NT2/D1 (cell line): ENCODE measurements around the gene UPF3B.

Experiments
- DNase-seq: peaks from one replicate; pipeline ENCODE4 v3.0.0-alpha.2; 2011; ENCODE audit warnings: low read depth, low spot score
- H3K27me3 ChIP-seq: 2 replicates; pipeline ENCODE4 v1.6.0; 2011; ENCODE audit warnings: mild to moderate bottlenecking; ENCODE audit not compliant: insufficient read length, insufficient read depth
- H3K36me3 ChIP-seq: 2 replicates; pipeline ENCODE4 v1.6.1; 2011; ENCODE audit warnings: mild to moderate bottlenecking, low read length, mixed read lengths; ENCODE audit not compliant: insufficient read depth, insufficient read length
- H3K4me1 ChIP-seq: 2 replicates; pipeline ENCODE4 v1.5.1; 2011; ENCODE audit not compliant: insufficient read depth, insufficient read length
- H3K4me3 ChIP-seq: 2 replicates; pipeline ENCODE4 v1.5.1; 2011; ENCODE audit warnings: low read depth; ENCODE audit not compliant: insufficient read length
- H3K9ac ChIP-seq: 2 replicates; pipeline ENCODE4 v1.6.0; 2011; ENCODE audit warnings: low read depth; ENCODE audit not compliant: insufficient read length
- H3K9me3 ChIP-seq: 2 replicates; pipeline ENCODE4 v1.5.1; 2011; ENCODE audit warnings: mild to moderate bottlenecking, low read length; ENCODE audit not compliant: insufficient read depth
- SUZ12 ChIP-seq: IDR thresholded peaks from 2 replicates; pipeline ENCODE4 v1.6.1; 2011; ENCODE audit not compliant: insufficient read length, insufficient read depth; ENCODE audit errors: extremely low read depth
- YY1 ChIP-seq: IDR thresholded peaks from 2 replicates; pipeline ENCODE4 v1.6.1; 2011; ENCODE audit not compliant: insufficient read length, insufficient read depth
- ZNF274 ChIP-seq: IDR thresholded peaks from 2 replicates; pipeline ENCODE4 v1.6.1; 2011; ENCODE audit warnings: mild to moderate bottlenecking, low read depth, low read length

The UPF3B gene

DNA sequence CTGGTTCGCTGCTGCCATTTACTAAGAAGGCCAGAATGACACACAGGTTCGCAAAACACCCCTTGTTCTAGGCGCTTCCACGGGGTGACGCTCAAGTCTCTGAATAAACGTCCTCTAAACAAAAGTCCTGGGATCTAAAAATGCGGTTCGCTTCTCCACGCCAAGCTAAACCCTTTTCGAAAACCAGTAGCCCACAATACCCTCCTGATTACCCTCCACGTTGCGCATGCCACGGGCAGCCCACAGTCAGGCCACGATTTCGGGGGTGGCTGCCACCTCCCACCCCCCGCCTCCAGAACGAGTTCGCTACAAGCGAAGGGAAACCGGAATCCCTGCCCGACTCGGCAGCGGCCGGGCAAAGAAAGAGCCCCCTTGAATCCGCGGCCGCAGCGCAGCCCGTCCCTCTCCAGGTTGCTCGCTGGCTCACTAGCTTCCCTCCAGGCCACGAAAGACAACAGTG is 61.8 kb downstream of the UPF3B start:
- no peaks in the 10 kb centered on the region for H3K27me3 ChIP-seq
- TF ChIP-seq YY1 (no peak), ZNF274 (no peak), SUZ12 (no peak)
- peaks cover 50% of the 10 kb centered on the region for H3K36me3 ChIP-seq
- no peaks in the 10 kb centered on the region for H3K4me1 ChIP-seq
- peak overlapping the region; percentile 93 for H3K9ac ChIP-seq
- DNase-seq = no peak
- no peaks in the 10 kb centered on the region for H3K9me3 ChIP-seq
- H3K4me3 ChIP-seq = peak overlapping the region; percentile 76

DNA sequence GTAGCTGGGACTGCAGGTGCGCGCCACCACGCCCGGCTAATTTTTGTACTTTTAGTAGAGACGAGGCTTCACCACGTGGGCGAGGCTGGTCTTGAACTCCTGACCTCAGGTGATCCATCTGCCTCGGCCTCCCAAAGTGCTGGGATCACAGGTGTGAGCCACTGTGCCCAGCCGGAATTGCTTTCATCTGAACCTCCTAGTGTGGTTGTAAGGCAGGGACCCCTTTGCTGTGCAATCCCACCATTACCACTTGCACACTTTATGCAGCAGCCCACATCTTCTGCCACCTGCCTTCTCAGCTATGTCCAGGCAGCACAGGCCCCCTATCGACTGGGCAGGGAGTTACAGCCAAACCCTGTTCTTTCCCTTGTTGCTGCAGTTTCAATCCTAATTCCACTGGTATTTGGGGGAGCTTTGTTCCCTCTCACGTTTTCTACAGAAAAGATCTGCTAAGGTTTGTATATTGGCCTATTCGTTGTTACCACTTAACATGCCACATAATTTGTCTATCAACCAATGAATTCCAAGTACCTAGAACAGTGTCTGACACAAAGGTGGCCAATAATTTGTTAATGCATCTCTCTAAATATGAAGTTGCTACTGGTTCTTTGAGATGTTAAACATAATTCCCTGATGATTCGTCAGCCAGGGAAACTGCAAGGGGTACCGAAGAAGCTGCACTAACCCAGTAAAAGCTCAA is 67.9 kb downstream of the UPF3B start:
- no peaks in the 10 kb centered on the region for H3K27me3 ChIP-seq
- no peak for DNase-seq
- H3K4me1 ChIP-seq = no peaks in the 10 kb centered on the region
- no peak for TF ChIP-seq SUZ12
- no peak for TF ChIP-seq ZNF274
- TF ChIP-seq YY1 = no peak
- peaks cover 90% of the 10 kb centered on the region for H3K36me3 ChIP-seq
- no peaks in the 10 kb centered on the region for H3K9me3 ChIP-seq
- no peak overlapping the region for H3K9ac ChIP-seq
- no peak overlapping the region for H3K4me3 ChIP-seq
